Stimulated activated CD4-positive, alpha-beta T cell treated with anti-CD3 and anti-CD28 coated beads, Interleukin-2, amount 100 ng/mL, for 24 hours (primary cell): Measurements from ENCODE around the gene AVPI1.
"Not testable (repeated sequence)": the region's sequence is repeated elsewhere in the genome, so short reads cannot be mapped to it uniquely, and the experiment has no call there.

ENCODE experiments used
- DNase-seq, 2 donors: peaks; one replicate each; pipeline ENCODE4 v3.0.0-alpha.2; 2020

Gene AVPI1

DNA sequence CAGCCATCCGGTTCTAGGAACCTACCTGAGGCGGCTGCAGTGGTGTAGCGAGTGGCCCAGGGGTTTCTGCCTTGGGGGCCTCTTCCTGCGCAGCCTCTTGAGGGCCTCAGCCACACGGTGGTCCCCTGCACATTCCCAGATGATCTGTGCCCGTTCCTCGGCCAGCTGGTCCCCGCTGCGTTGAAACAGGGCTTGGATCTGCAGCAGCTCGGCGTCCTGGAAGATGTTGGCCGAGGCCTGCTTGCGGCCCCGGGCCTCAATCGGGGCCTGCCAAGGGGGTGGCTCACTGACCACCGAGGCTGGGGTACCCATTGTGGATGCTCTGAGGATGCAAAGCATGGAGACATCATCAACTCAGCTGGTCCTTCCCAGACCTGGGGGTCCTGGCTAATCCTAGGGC, 7.4 kb downstream of the AVPI1 start:
- no peak for DNase-seq

DNA sequence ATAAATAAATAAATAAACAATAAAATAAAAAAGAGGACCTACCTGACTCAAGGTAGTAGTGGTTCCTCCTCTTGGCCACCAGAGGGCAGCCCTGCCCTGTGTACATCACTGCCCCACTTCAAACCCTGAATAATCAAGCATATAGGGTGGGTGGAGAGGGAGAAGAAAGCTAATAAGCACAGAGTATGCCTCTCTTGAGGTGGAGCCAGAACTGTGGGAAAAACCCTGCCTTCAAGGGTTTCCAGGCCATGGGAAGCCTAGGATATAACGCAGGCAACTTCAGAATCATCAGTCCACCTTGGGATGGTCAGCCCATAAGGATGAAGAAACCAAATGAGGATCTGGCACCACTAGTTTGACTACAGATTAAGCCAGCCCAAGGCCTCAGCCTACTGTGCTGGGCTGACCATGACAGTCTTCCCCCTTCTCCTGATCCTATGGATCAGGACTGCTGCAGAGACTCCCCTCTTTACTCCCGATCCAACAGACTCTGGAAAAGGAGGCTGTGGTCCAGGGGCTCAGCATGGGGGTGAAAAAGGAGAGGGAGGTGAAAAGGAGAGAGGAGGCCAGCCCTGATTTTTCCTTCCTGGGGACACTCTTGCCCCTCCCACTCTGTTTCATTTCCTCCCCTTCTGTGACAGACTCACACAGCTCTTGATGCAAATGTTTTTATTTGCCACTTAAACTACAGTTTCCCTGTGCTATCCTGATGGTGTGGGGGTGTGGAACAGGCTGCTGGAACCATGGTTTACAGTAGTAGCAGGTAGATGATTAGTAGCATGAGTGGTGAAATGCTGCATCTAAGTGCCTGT, 10.1 kb downstream of the AVPI1 start:
- peak; percentile 47 to 48 for DNase-seq

DNA sequence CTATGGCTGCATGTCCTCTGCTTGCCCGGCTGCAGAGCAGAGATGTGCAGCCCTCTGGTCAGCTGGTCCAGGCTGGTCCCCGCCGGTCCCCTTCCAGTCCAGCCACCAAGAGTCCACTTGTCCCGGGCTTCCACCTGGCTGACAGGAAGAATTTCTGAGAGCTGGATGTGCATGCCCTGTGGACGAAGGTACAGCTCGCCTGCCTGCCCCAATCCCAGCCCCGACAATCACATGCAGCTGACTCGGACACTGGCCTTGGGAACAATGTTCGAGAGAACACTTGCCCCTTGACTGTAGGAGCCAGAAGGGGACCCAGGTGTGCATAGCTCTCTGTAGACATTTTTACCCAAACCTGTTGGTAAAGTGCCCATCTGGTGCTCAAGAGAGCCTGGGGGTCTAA, 11.8 kb downstream of the AVPI1 start:
- no peak for DNase-seq

DNA sequence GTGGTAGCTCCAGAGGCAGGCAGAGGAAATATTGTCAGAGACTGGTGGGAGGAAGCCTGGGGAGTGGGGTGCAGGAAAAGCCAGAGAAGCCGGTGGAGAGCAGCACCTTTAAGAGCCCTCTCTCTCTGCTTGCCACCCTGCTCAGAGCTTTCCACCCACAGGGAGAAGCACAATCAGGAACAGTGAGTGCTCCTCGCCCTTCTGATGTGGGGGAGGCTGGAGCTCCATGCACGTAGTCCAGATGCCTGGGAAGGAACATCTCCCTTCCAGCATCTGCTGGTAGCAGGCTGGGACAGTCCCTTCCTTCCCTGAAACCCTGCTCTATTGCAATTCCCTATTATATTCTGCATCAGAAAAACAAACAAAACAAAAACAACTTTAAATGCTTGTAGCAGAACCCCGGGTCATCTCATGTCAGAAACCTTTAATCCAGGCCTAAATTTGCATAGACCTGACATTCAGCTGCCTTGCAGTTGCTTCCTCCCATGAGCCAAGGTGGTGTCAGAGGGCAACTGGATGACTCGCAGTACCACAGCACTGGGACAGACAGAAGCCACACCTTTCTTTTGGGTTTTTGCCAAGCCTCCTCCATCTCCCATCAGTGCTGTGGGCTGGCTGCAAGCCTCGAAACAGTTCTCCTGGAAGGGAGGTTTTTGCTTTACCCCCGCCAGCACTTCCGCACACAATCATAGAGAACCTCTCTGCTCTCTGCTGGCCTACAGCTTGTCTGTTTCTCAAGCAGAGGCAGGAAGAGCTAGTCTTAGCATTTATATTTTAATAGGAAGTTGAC, 13.1 kb downstream of the AVPI1 start:
- DNase-seq: peak in 1 of 2 donors; percentile 10

DNA sequence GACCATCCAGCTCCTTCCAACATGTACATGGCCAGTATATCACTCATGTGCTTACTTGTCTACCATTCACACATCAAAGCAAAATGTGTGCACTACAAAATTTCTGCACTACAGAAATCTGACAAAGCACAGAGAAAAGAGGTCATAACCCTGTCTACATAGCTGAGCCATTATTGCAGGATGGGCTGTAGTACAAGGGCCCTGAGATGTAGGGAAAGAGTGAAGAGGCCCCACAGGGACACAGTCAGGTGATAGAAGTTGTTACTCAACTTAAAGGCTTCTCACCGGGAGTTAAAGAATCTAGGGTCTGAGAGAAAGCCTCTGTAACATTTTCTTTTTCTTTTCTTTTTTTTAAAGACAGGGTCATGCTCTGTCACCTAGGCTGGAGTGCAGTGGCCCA, 17.5 kb downstream of the AVPI1 start:
- DNase-seq: no peak

DNA sequence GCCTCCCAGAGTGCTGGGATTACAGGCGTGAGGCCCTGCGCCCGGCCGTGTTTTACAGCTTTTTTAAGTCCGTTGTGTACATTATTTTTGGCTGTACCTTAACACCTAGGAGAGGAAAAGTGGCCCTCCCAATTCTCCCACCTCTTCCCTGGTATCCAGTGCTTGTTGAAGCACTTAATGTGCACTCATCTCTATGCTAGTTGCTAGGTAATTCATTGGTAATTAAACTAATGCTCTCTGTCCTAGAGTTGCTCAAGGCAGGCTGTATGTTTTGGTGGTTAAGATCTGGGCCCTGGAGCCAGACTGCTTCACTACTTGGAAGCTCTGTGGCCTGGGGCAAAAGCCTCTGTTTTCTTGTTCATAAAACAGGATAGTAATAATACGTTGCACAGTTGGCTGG, 19.6 kb downstream of the AVPI1 start:
- DNase-seq: no peak

DNA sequence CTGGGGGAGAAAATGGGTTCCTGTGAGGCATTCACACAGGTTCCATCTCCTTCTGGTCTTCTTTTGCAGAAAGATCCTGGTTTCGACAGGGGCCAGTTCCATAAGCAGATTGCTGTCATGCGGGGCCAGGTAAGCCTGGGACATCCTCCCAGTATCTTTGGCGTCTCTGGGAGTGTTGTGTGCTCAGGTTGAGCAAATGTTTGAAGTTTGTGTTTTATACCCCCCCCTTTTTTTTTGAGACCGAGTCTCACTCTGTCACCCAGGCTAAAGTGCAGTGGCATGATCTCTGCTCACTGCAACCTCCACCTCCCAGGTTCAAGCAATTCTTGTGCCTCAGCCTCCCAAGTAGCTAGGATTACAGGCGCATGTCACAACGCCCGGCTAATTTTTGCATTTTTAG, 20.0 kb downstream of the AVPI1 start:
- DNase-seq: no peak

DNA sequence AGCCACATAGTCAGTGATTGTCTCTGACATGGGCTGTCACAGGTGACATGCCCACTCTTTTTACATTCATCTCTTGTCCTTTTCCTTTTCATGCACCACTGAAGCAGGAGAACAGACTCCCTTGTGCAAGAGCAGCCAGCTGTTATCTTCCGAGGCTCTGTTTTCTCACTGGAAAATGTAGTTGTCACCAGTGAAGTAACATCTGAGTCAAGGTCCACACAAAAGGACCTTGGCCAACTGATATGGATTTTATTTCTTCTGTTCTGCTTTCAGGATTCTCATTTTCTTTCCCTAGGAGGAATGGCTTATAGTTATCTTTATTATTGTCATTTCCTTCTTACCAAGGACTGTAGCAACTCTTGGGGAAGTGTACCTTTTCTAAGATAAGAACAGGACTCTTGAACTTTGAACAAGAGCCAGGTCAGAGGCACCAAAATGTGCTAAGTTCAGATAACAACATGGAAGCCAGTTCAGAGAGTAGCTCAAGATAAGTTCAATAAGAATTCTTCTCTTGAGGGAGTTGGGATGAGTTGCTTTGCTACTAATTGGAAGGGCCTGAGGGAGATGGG, 22.7 kb downstream of the AVPI1 start:
- DNase-seq: no peak

DNA sequence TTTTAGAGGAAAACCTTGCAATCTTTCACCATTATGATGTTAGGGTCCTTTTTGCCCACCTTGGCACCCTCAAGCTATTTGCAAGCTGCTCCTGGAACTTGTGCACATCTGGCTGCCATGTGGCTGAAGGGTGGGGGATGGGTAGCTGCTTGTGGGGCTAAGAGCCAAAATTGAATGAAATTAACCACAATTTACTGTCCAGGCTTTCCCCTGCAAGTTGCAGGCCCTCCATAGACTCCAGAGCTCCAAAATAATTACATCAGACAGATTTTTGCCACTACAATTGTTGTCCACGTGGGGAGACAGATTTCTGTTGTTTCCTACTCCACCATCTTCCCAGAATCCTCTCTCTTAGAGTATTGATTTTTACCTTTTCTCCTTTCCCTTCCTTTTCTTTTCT, 27.5 kb downstream of the AVPI1 start:
- DNase-seq: no peak

DNA sequence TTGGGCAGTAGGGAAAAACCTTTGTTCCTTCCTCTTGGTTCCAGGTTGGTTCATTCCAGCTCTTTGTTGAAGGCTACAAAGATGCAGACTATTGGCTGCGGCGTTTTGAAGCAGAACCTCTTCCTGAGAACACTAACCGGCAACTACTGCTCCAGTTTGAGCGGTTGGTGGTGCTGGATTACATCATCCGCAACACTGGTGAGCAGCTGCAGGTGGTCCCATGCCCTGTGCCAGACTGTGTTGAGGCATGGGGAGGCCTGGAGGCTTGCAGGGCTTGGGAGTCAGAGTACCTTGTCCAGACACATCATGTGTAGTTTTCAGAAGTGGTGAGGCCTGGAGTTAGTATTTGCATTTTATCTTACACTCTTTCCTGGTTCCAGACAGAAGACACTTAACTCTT, 30.3 kb downstream of the AVPI1 start:
- no peak for DNase-seq

DNA sequence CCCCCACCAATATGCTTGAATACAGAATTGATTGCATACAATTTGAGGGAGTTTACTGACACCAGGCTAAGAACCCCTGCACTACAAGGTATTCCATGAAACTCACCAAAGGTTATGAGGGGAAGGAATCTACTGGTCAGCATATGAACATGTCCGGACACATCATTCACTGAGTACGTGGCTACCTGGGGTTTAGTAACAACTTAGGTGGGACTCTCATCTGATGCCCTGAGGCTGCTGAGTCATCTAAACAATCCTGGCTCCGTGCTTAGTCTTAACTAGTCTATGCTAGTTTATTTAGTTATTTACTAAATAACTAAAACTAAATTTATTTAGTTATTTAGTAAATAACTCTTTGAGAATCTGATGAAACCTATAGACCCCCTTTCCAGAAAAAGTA, 35.3 kb downstream of the AVPI1 start:
- no peak for DNase-seq

DNA sequence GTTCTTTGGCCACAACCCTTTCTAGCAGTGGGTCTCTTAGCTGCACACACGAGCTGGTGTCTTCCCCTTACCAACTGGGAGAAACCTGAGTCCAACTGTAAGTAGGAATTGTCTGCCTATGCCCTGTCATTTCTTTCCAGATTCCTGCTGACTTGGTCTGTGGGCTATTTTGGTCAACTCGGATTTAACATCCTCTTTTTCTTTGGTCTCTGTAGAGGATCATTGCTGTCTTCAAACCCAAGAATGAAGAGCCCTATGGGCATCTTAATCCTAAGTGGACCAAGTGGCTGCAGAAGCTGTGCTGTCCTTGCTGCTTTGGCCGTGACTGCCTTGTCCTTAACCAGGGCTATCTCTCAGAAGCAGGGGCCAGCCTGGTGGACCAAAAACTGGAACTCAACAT, 36.3 kb downstream of the AVPI1 start:
- no peak for DNase-seq

DNA sequence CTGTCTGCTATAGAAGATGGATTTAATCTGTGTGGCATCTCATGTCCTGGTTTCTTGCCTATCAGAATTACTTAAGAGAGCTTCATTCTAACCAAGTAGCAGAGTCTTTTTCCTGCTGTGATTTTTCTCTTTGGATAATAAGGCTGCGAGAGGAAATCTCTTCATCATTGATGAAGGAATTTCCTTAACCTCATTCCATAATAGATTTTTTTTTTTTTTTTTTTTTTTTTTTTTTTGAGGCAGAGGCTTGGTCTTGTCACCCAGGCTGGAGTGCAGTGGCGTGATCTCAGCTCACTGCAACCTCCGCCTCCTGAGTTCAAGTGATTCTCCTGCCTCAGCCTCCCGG, 37.7 kb downstream of the AVPI1 start:
- DNase-seq: not testable (repeated sequence)

DNA sequence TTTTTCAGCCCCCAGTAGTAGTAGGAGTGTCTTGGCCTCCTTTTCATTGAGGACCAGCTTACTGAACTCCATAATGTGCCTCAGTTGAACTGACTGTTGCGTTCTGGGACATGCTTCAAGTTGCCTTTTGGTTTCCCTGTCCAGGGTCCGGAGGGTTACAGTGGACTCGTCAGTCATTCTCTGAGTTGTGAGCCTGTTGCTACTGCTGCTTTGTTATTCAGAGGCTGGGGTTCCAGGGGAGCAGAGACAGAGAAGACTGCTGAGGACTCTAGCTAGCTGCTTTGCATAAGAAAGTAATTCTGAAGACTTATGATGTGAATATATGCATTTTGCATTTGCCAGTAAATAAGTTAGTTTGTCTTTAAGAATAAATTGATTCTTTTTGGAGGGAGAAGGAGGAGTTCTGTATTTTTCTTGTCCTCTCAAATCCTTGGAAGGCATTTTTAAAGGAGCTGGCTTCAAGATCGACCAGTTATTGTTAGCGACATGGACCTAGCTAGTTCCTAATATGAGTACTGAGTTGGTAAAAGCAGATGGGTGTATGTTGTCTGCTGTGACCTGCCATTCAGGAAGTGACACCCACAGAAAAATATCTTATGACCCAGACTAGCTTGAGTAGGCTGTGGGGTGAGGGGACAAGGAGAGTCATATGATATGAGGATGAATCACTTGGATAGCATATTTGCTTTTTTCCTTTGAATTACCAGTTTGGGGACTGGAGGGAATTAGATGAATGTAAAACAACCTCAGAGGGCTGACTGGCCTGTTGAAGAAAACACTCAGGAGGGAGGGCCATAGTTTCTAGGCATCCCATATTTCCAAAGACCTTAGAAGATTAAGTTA, 38.3 kb downstream of the AVPI1 start:
- DNase-seq: peak; percentile 15 to 48

DNA sequence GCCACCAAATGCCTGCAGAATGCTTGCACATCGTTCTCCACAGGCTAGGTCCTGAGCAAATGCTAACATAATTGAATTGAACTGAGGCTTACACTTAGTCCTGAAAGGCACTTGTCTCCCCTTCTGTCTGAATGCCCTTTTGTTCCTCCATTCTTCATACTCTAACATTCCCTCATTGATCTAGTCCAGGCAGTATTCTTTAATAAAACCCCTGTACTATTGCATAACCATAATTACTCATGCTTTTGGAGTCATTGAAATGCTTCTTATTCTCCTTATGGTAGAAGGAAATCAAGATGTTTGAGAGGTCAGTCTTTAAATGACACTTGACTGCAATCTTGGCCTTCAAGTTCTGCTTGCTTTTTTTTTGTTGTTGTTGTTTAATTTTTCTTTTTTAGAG, 39.5 kb downstream of the AVPI1 start:
- no peak for DNase-seq

DNA sequence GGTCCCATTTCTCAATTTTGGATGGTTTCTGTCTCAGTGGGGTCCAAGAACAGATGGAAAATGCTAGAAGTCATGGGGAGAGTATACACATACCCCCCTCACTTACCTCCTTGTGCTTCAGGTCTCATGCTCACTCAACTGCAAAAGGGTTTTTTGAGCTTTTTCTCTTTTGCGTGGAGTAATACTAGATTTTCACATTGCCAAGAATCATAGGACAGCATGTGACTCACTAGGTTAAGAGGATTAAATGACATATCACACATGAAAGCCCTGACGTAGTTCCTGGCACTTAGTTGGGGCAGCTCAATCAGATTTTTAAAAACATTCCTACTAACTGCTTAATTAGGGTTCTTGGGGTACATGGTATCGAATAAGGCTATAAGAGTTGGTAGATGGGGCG, 42.1 kb downstream of the AVPI1 start:
- DNase-seq: no peak

DNA sequence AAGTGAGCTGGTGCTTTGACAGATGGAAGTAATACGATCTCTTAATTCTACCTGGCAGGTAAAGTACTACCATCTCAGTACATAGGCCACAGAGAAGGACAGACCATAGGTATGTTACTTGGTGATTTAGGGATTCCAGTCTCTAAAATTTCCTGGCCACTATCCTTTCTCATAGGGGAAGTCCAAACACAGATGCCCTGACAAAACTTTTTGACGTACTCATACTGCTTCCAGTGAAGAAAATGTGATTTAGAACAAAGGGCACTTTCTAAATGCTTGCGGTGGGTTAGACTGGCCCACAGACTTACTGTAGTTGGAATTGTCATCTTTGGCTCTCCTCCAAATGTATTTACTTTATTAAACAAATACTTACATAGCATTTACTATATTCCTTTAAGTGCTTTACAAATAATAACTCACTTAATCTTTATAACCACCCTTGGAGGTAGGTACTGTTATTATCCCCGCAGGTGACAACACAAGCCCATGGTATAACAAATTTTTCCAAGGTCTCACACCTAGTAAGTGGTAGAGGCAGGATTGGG, 43.5 kb downstream of the AVPI1 start:
- DNase-seq: no peak

DNA sequence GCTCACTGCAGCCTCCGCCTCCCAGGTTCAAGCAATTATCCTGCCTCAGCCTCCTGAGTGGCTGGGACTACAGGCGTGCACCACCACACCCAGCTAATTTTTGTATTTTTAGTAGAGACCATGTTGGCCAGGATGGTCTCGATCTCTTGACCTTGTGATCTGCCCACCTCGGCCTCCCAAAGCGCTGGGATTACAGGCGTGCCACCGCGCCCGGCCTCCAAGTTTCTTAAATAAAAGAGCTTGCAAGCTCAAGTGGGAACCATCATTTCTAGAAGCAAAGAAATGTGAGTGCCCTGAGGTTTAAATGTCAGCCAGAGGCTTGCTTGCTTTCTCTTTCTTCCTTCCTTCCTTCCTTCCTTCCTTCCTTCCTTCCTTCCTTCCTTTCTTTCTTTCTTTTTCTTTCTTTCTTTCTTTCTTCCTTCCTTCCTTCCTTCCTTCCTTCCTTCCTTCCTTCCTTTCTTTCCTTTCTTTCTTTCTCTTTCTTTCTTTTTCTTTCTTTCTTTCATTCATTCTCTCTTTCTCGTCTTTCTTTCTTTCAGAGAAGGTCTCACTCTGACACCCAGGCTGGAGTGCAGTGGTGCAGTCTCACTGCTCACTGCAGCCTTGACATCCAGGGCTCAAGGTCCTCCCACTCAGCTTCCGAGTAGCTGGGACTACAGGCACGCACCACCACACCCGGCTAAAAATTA, 44.4 kb downstream of the AVPI1 start:
- not testable (repeated sequence) for DNase-seq

DNA sequence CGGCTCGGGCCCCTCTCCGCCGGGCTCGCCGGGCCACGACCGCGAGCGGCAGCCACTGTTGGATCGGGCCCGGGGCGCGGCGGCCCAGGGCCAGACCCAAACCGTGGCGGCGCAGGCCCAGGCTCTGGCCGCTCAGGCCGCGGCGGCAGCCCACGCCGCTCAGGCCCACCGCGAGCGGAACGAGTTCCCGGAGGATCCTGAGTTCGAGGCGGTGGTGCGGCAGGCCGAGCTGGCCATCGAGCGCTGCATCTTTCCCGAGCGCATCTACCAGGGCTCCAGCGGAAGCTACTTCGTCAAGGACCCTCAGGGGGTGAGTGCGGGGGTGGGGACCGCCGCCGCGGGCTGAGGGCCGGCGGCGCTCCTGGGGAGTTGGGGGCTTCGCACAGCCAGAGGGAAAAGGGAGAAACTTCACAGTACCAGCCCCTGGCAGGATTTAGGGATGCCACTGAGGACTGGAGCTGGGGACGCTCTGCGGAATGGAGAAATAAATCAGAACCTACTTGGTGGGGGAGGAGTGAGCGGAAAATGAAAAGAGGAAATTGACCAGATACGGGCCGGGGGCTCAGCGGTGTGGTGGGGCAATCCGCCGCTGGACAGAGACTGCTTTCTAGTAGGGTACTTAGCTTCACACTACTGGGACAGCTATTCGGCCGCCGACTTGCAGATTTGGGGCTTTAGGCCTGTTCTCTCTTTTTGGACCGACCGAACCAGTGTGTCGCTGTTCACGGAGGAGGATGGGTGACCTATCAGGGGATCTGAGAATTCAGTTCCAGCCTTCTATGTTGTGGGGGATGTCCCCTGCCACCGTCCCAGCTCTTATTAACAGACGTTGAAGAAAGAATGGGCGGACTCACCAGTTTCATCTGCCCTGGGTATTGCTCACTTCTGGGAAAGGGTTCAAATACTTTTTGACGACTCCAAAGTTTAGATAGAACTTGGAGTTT, 45.9 kb downstream of the AVPI1 start:
- peak; percentile 26 to 41 for DNase-seq

DNA sequence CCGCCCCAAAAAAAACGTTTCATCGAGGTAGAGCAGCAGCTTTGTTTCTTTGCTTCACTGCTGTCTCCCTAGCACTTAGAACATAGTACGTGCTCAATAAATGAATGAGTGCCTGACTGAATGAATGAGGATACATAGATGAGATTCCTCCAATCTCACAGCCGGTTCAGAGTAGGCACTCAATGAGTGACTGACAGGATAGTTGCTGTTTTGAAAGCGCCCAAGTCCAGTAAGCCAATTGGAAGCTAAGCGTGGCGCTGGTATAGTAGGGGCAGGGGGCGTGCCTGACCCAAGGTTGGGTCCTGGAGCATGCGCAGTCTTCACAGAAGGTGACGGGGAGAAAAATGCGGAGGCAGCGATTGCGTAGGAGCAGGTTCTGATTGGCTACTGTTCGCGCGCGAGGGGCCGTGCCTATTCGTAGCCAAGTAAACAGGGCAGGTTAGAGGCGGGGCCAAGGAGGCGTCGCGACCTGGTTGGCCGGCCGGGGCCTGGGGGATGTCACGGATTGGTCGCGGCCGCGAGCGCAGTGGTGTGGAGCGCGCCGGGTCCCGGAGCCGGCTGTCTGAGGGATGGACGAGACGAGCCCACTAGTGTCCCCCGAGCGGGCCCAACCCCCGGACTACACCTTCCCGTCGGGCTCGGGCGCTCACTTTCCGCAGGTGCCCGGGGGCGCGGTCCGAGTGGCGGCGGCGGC, 46.7 kb downstream of the AVPI1 start, which contains the start of gene PI4K2A:
Gene PI4K2A (plus strand): TSS at position 498 of the 694 bp plus-strand sequence. CDS start 72 bp downstream, at position 570.
- peak; percentile 99 for DNase-seq
